Putamen (tissue), 1 donor: ENCODE results near the gene SLC12A8.

Experiments
- DNase-seq: peaks from one replicate; pipeline ENCODE4 v3.0.0-alpha.2; 2016; ENCODE audit warnings: low spot score

The SLC12A8 gene

GRCh38 chr3:125140011-125140817 lies 72.3 kb downstream of the SLC12A8 start:
- DNase-seq, result no peak

GRCh38 chr3:125139386-125139785 lies 73.2 kb downstream of the SLC12A8 start:
- DNase-seq, result no peak

DNA sequence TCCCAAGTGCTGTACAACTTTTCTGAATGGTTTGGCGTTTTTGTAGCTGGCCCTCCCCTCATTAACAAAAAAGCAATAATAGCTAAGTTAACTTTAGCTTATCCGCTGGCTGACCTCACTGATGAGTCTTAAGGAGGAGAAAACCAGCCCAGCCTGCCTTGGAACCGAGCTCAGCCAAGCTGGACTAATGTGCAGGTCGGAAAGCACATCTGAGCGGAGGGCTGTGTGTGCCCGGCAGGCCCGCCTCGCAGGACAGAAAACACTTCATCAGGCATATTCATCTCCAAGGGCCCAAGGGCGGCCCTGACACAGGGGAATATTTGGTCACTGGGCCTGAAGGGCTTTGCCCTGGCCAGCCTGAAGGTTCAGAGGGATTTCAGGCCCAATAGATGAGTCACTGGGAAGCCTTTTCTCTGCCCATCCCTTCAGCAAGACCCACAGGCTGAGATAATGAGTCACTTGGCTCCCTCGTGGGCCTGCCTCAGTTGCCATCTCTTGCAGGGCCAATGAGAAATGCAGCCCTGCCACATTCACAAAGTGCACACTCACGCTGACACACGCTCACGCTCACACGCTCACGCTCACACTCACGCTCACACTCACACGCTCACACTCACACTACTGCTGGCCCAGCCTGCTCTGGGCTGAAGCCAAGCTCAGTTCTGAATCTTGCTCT lies 75.1 kb downstream of the SLC12A8 start:
- DNase-seq, result no peak

GRCh38 chr3:125136966-125137357 lies 75.6 kb downstream of the SLC12A8 start:
- no peak for DNase-seq

DNA sequence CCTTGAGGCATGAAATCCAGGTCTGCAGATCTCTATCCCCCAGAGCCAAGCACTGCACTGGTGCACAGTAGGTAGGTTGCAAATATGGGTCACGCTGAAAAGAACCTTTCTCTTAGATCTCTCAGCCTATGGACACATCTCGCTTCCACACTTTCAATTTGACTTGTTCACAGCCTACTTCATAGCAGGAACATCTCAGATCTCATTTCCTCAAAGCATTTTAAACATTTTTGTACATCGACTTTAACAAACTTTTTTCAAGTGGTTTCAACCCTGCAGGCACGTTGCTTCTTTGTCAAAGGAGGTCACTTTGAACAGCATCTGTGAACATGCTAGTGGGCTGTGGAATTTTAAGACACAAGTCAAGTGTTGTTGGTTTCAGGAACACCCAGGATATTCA lies 76.0 kb downstream of the SLC12A8 start:
- DNase-seq, result no peak

GRCh38 chr3:125134952-125135351 lies 77.6 kb downstream of the SLC12A8 start:
- no peak for DNase-seq

DNA sequence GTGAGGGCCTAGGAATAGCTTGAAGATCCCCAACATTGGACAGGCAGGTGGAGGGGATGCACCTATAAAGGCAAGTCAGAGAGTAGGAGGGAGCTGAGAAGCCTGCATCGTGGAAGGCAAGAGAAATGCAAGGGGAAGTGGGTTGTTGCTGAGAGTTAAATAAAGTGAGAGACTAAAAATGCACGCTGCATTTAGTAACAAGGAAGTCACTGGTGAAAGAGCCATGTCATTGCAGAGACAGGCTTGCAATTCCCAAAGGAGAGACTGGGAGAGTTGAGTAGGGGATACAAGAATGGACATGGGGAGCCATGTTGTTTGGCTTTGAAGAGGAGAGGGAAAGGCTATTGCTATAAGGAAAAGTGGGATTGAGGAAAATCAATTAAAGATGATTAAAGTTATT lies 79.7 kb downstream of the SLC12A8 start:
- no peak for DNase-seq

GRCh38 chr3:125129512-125129997 lies 83.0 kb downstream of the SLC12A8 start:
- DNase-seq, result peak; percentile 78

DNA sequence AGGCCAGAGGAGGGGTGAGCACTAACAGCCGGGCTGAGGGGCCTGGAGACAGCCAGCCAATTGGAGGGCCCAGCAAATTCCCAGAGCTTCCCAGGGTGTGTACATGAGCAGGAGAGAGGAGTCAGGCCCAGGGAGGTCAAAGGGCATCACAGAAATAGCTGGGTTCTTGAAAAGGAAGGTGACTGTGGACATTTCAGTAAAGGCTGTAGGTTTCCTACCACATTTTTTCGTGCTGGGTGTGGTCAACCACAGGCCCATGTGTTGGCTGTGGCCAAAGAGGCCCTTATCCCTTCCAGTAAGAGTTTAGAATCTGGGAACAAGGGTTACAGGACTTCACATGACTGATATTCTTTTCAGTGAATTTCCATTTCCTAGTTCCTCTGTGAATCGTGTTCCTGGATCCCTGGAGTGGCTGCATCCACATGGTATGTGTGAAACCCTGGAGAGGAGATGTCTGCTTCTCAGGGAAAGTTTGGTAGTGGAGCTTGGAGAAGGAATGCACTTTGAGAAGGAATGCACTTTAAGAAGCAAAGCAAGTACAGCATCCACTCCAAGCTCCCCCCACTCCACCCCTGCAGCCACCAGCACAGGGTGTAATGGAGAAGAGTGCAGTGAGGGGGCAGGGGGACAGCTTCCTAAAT lies 83.6 kb downstream of the SLC12A8 start:
- peak; percentile 43 for DNase-seq

DNA sequence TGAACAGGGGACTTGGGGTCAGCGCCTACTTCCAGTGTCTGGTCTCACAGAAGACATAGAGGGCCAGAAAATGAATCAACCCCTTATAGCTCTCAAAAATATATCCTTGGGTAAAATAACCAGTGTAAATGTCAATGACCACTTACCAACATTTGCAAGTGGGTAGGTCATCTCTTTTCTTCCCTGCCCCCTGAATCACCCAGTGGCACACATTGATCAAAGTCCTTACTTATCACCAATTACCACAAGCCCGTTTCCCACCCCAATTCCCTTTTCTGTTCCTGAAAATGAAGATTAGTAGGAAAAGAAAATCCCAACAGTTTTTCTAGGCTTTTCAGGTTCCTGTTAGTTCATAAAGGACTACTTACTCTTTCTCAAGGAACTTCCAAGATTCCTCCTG lies 86.2 kb downstream of the SLC12A8 start:
- no peak for DNase-seq

DNA sequence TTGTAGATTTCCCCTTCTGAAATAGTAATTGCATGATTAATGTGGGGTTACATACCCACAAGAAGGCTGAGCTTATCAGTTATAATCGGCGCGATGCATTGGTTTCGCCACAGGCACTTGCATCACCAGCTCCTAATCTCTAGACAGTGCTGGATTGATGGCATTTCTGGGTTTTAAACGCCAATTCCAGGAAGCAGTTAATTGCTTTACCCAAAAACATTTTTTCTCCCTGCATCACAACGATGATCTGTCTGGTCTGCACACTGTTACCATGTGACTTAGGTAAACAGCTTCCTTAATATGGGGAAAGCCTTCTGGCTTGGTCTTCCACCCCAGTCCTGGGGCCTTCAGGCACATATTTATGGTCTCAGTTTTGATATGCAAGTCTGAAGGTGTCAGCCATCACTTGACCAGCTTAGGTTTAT lies 86.7 kb downstream of the SLC12A8 start:
- no peak for DNase-seq

- DNase-seq, result no peak
Observed at GRCh38 chr3:125123451-125124305, 88.9 kb downstream of the SLC12A8 start.

DNA sequence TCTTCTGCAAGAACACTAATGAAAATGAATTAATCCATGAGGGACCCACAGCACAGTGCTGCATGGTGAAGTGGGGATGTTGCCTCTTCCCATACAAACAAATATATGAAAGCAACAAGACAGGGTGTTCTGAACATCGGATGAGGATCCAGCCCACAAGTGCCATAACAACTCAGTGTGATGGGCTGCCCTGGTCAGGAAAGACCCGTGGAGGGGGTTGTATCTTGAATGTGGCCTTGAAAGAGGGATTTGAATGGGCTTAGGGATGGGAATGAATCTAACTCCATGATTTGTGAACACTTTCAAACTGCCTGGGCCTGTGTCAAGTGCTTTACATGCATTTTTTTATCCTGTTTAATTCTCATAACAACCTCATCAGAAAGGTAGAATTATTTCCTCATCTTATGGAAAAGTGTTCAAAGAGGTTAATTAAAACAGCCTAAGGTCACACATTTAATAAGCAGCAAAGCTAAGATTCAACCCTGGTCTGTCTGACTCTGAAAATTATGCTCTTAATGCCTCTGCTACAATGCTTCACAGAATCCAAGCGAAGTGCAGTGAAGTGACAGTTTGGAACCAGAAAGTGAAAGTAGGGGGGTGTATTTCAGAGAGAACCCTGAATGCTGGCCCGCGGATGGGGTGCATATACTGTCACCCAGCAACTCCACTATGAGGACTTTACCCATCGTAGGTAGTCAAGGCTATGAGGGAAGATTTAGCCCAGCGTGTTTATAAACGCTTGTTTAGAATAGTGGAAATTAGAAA lies 91.1 kb downstream of the SLC12A8 start:
- DNase-seq, result no peak

DNA sequence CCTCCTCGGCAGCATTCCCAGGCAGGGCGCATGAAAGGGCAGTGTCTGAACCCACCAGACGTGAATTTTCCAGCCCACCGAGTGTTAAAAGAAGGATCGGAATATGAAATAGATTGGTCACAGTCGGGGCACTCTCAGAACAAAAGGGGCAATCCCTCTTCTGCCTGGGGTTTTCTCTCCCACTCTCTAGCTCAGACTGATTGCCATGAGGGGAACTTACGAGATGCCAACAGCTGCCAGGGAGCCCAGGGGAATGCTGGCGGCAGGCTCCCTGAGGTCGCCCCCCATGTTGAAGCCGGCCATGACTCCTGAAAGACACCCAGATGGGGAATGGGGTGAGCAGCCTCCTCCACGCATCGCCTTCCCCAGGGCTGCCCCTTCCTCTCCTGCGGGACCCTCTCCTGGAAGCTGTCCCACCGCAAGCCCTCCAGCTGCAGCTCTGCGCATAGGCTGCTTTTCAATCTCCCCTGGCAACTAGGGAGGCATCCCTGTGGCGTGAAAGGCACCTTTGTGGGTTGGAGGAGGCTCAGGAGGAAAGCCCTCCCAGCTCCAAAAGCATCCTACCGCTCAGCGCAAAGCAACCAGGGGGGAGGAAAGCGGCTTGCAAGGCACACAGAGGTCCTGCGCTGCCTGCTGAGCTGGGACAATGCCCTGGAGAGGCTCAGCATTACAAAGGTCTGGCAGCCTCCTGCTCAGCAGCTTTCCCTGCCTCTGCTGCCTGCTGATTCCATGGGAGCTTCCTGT lies 92.0 kb downstream of the SLC12A8 start:
- peak; percentile 72 for DNase-seq

GRCh38 chr3:125119752-125120378 lies 92.7 kb downstream of the SLC12A8 start:
- peak; percentile 52 for DNase-seq

- DNase-seq, result no peak
Observed at GRCh38 chr3:125118600-125118999, 93.9 kb downstream of the SLC12A8 start.

DNA sequence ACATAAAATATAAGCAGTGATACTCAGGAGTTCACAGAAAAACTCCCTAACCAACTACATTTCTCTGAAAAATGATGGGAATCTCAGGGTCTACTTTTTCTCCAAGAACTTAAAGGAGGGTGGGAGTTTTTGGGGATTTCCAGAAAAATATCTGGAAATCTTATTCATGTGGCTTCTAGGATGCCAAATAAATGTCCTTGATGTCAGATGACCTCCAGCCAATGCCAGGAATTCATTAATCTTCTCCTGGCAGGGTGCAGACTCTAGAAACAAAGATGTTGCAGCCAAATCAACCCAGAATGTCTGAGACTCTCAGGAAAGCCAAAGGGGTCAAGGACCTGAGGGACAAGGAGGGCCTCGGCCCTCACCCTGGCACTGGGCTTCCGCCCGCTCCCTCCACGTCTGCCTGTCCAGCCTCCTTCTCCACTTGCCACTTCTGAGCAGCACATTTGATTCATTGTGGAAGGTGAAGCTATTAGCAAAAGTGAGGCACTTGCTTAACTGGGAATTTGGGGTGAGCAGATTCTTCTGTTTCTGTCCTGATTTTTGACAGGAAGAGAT lies 94.8 kb downstream of the SLC12A8 start:
- DNase-seq, result no peak

DNA sequence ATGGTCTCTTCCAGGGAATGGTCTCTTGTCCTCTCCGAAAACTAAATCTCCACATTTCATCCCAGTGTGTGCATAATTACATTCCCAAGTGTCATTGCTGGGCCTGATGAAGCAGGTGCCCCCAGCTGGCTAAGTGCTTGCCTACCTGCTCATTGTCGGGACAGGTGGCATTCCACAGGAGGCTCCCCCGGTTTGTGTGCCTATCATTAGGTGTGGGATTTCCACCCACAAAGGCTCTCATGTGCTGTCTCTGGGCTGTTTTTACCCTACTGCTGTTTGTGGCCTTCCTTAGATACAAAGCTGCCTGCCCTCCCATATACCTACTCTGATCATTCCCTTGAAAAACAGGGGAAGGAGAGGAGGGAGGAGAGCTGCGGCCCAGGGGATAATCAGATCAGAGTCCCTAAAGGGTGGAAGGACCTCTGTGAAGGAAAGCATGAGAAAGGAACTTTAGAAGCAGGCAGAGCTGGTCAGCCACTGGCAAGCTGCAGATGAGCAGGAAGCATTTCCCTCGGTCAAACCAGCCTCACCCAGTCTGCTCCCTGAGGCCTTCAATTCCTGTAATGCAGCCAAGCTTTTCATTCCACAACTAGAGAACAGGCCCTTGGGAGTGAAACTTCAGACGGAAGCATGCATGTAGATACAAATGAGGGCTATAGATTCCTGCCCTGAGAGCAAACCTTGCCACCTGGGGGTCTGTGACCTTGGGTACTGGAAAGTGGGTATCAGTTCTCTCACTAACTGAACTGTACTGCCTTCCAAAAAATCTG lies 96.1 kb downstream of the SLC12A8 start:
- no peak for DNase-seq

- no peak for DNase-seq
Observed at GRCh38 chr3:125115640-125116039, 96.9 kb downstream of the SLC12A8 start.
